NCI-H460 (cell line): Measurements from ENCODE around the gene NRDC. TPM values are rescaled to one million over a fixed set of nuclear protein-coding genes. Genes with fewer than 3 reads are reported as not detected.
"Not testable (repeated sequence)": the region's sequence is repeated elsewhere in the genome, so short reads cannot be mapped to it uniquely, and the experiment has no call there.

Source experiments
- DNase-seq: peaks from one replicate; pipeline ENCODE4 v3.0.0-alpha.2; 2016; ENCODE audit warnings: low read depth; ENCODE audit errors: extremely low read depth
- total RNA-seq: library from RNA; depleted of rRNA; stranded (reverse); fragments of >200 nt; shearing (Covaris generic); gene quantifications from 2 replicates; pipeline ENCODE4 v1.2.3, GENCODE V29; 2014

Gene NRDC
- total RNA-seq, 1 experiment from 2014 or later, result 130 TPM

GRCh38 chr1:51898090-51898734 lies 19.7 kb upstream of the NRDC start:
- DNase-seq, result no peak

DNA sequence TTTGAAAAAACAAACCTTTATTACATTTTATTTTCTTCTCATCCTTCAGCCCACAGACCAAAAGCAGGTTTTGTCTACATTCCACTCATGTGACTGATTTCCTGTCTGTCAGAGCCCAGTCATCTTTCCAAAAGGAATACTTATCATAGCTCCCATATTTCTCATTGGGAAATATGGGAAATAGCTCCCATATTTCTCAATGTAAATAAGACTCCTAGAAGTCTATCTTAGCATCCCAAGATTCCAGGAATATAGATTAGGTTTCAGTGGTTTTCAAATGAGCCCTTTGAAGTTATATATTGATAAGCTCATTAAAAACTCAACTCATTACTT lies 19.1 kb upstream of the NRDC start:
- peak; percentile 64 for DNase-seq

- not testable (repeated sequence) for DNase-seq
Observed at GRCh38 chr1:51894748-51895147, 16.2 kb upstream of the NRDC start.

DNA sequence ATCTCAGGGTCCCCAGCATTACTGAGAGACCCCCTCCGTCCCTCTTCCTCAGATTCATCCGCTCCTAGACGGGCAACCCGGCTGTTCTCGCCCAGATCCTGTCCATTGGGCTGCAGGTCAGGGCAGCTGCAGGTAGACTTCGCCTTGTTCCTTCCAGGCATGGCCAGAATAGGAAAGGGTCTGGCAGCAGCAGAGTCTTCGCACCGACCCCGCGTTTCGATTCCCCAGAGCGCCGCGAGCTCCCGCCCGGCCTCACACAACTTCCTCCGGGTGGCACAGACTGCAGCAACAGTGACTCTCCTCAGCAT lies 265 bp downstream of the NRDC start:
- DNase-seq, result no peak

GRCh38 chr1:51877434-51878307 lies 856 bp downstream of the NRDC start:
- no peak for DNase-seq

DNA sequence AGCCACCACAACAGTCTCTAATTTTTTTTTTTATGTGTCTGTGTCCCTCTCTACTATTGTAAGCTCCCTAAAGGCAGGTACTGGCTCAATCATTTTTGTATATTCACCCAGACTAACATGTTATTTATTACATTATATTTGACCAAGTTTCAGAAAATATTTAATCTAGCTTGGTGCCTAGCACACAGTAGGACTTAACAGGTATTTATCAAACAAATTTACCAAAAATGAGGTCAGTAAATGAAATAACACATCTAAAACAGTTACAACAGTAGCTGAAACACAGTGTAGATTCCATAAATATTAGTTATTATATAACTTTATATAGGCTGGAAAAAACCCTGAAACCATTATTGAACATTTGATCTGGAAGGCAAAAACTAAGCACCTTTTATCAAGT lies 2.7 kb downstream of the NRDC start:
- no peak for DNase-seq

- no peak for DNase-seq
Observed at GRCh38 chr1:51875291-51875772, 3.2 kb downstream of the NRDC start.

- not testable (repeated sequence) for DNase-seq
Observed at GRCh38 chr1:51873270-51873669, 5.3 kb downstream of the NRDC start.

DNA sequence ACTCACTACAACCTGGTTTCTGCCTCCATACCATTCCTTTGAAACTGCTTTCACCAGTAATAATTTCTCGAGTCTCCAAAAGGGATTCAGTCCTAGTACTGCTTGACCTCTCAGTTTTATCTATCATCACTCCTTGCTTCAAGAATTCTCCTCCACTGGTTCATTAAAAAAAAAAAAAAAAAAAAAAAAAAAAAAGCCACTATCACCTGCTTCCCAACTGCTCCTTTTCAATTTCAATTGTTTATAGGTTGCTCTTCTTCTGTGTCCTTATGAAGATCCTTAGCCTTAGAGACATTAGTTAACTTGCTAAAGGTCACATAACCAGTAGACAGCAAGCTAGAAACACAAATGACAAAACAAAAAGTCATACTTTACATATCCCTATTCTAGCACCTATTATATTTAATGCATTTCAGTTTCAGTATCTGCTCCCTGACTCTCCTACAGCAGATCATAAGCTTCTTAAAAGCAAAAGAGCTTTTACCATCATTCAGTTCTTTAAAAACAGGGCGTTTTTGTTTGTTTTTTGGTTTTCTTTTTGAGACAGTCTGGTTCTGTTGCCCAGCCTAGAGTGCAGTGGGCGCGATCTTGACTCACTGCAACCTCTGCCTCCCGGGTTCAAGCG lies 7.1 kb downstream of the NRDC start:
- no peak for DNase-seq

DNA sequence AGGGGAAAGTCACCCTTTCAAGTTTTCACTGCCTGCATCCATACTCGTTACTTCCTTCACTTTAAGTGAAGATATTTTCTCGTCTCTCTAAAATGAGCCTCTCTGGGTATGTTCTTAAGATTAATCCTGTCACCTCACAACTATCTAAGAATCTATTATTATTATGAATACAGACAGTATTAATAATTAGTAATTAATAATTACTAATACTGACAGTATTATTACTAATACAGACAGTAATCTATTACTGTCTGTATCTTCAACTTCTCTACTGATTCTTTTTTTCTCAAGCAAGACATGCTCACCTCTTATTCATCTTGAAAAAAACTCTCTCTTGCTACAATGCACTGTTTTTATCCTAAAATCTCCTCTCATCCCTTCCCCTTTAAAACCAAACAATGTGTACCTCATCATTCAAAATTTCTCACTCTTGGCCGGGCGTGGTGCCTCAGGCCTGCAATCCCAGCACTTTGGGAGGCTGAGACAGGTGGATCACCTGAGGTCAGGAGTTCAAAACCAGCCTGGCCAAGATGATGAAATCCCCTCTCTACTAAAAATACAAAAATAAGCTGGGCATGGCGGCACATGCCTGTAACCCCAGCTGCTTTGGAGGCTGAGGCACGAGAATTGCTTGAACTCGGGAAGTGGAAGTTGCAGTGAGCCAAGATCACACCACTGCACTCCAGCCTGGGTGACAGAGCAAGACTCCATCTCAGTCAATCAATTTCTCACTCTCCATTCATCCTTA lies 7.8 kb downstream of the NRDC start:
- DNase-seq, result no peak

GRCh38 chr1:51867479-51868232 lies 10.9 kb downstream of the NRDC start:
- no peak for DNase-seq

DNA sequence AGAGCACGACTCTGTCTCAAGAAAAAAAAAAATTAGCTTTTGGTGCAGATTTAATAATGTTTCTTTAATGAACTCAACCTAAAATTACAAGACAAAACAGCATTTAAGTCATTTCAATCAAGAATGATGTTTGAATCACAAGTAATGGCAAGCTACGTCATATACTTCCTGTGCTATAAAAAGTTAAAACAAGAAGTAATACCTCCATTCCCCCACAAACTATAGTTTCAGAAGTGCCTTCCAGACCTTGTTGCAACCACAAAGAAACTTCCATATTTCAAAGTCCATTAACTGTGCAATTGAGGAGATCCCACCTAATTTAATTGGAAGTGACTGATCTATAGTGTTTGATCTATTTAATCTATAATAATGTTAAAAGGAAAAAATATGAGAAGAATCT lies 15.1 kb downstream of the NRDC start:
- no peak for DNase-seq

DNA sequence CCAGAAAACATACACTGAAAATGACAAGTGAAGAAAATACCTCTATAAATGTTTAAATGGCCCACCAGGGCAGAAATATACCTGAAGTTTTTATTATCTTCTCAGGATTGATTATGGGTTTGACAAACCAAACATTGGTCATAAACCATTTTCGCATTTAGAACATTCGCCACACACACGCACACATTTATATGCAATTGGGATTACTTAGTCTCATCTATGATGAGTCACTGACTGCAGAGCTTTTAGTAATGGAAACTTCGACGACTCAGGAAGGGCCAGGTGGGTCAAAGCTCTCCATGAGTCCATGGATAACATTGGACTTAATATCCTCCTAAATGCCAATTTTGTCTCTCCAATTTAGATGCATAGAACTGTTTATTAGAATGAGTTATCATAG lies 16.9 kb downstream of the NRDC start:
- no peak for DNase-seq

GRCh38 chr1:51859735-51860134 lies 18.8 kb downstream of the NRDC start:
- no peak for DNase-seq

GRCh38 chr1:51859333-51859732 lies 19.2 kb downstream of the NRDC start:
- no peak for DNase-seq

GRCh38 chr1:51858892-51859291 lies 19.6 kb downstream of the NRDC start:
- no peak for DNase-seq

GRCh38 chr1:51856745-51857144 lies 21.8 kb downstream of the NRDC start:
- no peak for DNase-seq

DNA sequence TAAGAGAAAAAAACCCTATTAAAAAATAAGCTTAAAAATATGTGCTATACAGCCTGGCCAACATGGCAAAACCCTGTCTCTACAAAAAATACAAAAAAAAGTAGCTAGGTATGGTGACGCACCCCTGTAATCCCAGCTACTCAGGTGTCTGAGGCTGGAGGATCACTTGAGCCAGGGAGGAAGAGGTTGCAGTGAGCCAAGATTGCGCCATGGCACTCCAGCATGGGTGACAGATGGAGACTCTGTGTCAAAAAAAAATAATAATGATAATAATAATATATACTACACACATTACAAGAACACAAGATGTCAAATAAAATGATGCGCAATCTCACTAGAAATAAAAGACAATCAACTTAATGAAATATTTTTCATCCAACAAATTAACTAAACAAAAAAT lies 22.9 kb downstream of the NRDC start:
- DNase-seq, result no peak

- DNase-seq, result no peak
Observed at GRCh38 chr1:51853360-51853759, 25.2 kb downstream of the NRDC start.

DNA sequence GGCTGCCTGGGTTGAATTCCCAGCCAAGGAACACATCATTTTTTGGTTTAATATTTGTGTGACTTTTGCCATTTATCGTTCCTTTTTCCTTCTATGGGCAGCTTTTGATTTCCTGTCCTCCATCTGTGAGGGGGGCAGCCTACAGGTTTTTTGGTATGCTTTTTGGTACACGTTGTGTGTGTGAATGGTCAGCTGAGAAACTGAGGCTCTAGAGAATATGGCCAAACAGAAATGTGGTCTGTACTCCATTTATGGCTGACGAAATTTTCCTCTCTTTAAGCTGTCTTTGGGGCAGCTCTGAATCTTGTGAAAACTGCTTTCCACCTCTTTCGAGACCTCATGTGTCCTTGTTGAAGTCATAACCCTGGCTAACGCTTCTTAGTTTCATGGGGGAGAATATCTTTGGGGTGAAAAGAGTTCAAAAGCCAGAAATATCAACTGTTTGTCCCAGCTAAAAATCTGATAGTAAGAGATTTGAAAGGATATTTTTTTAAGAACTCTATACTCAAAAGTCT lies 26.6 kb downstream of the NRDC start:
- no peak for DNase-seq
